Loucy (cell line): ENCODE measurements around the gene GYG1.

Source experiments
- H2AFZ ChIP-seq: fragments of 200-600 bp; sonication (generic); 2 replicates; pipeline ENCODE4 v1.6.0; 2016; ENCODE audit warnings: antibody characterized with exemption, mild to moderate bottlenecking, low read length, moderate library complexity
- H3F3A ChIP-seq: fragments of 200-600 bp; 2 replicates; pipeline ENCODE4 v1.6.0; 2016; ENCODE audit warnings: antibody characterized with exemption, low read depth, mild to moderate bottlenecking
- H3K27me3 ChIP-seq: fragments of 200-600 bp; sonication (generic); 2 replicates; pipeline ENCODE4 v1.6.1; 2014; ENCODE audit warnings: low read length, mild to moderate bottlenecking; ENCODE audit not compliant: insufficient read depth, poor library complexity, severe bottlenecking
- H3K36me3 ChIP-seq: fragments of 200-600 bp; sonication (generic); 2 replicates; pipeline ENCODE4 v1.6.1; 2016; ENCODE audit warnings: low read length; ENCODE audit not compliant: insufficient read depth
- H3K4me1 ChIP-seq: fragments of 200-600 bp; sonication (generic); 2 replicates; pipeline ENCODE4 v1.5.1; 2014; ENCODE audit warnings: low read length, mild to moderate bottlenecking; ENCODE audit not compliant: insufficient read depth, poor library complexity, severe bottlenecking
- H3K4me2 ChIP-seq: fragments of 200-600 bp; sonication (generic); 2 replicates; pipeline ENCODE4 v1.6.0; 2014; ENCODE audit warnings: antibody characterized with exemption, low read length, low read depth, mild to moderate bottlenecking; ENCODE audit not compliant: poor library complexity, severe bottlenecking
- H3K4me3 ChIP-seq: fragments of 200-600 bp; sonication (generic); 2 replicates; pipeline ENCODE4 v1.5.1; 2014; ENCODE audit warnings: low read length, mild to moderate bottlenecking, mixed read lengths; ENCODE audit not compliant: poor library complexity, severe bottlenecking
- H3K79me2 ChIP-seq: fragments of 200-600 bp; sonication (generic); 2 replicates; pipeline ENCODE4 v1.6.1; 2014; ENCODE audit warnings: low read length; ENCODE audit not compliant: insufficient read depth
- H3K9ac ChIP-seq: fragments of 200-600 bp; sonication (generic); 2 replicates; pipeline ENCODE4 v1.6.0; 2014; ENCODE audit warnings: mild to moderate bottlenecking, low read depth, low read length, moderate library complexity; ENCODE audit not compliant: poor library complexity, severe bottlenecking
- H3K9me2 ChIP-seq: fragments of 200-600 bp; sonication (generic); replicated peaks from 2 replicates; pipeline ENCODE4 v1.6.1; 2016; ENCODE audit warnings: low read depth, low read length, mixed read lengths
- H3K9me3 ChIP-seq: fragments of 200-600 bp; sonication (generic); 2 replicates; pipeline ENCODE4 v1.6.1; 2014; ENCODE audit warnings: mild to moderate bottlenecking, antibody characterized with exemption, low read length, low read depth; ENCODE audit not compliant: insufficient read depth
- H4K20me1 ChIP-seq: fragments of 200-600 bp; sonication (generic); 2 replicates; pipeline ENCODE4 v1.6.0; 2014; ENCODE audit warnings: antibody characterized with exemption, low read length, mild to moderate bottlenecking; ENCODE audit not compliant: insufficient read depth, poor library complexity, severe bottlenecking
- CTCF ChIP-seq: fragments of 200-600 bp; sonication (generic); conservative IDR thresholded peaks from 2 replicates; pipeline ENCODE4 v1.5.1; 2014; ENCODE audit warnings: mild to moderate bottlenecking, antibody characterized with exemption, low read length
- EZH2phosphoT487 ChIP-seq: fragments of 200-600 bp; IDR thresholded peaks from 2 replicates; pipeline ENCODE4 v1.6.1; 2018; ENCODE audit warnings: antibody characterized with exemption, mild to moderate bottlenecking, moderate library complexity, borderline replicate concordance

GYG1 gene

GRCh38 chr3:149067883-149068282, 76.5 kb downstream of the GYG1 start:
- peaks cover 13% of the 10 kb centered on the region; the same call in 1 of the 2 replicates for H3K79me2 ChIP-seq
- no peaks in the 10 kb centered on the region for H3K4me1 ChIP-seq
- H3K9me2 ChIP-seq, result no peaks in the 10 kb centered on the region
- no peaks in the 10 kb centered on the region for H3K9me3 ChIP-seq
- no peaks in the 10 kb centered on the region for H3K27me3 ChIP-seq
- no peak overlapping the region for H3K4me3 ChIP-seq
- H4K20me1 ChIP-seq, result peaks cover 8% of the 10 kb centered on the region
- H3K4me2 ChIP-seq, result no peak overlapping the region
- no peak overlapping the region for H2AFZ ChIP-seq
- no peak for TF ChIP-seq EZH2phosphoT487
- no peak for TF ChIP-seq CTCF
- no peaks in the 10 kb centered on the region for H3F3A ChIP-seq
- peaks cover 87% of the 10 kb centered on the region for H3K36me3 ChIP-seq
- no peak overlapping the region for H3K9ac ChIP-seq
